ENCODE results near the gene CEBPB.

DNA sequence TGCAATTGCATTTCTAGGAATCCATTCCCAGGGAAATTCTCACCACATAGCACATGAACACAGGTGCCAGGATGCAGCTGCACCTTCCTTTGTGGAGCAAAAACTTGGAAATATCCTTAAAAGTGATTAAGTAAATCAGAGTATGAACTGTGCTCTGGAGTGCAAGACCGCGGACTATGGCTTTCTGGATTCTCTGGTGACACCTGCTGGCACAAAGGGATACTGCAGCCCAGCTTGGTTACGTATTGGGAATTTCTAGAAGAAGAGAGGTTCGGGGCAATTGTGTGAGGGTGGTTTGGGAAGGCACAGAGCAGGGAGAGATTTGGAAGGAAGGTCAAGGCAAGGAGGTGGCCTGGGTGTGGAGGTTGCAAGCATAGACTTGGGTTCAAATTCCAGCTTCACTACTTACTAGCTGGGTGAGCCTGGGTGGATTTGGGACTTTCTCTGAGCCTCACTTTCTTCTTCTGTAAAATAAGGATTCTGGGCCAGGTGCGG is 21.3 kb upstream of the CEBPB start:
- no peak for TF ChIP-seq POLR2A (IDR thresholded peaks at IDR 0.05)
- peak; percentile 86 to 97 (median 93) for TF ChIP-seq CTCF (IDR thresholded peaks at IDR 0.05)

Data from body of pancreas (tissue), 4 donors.